ENCODE results near the gene HHAT. TPM values are rescaled to one million over a fixed set of nuclear protein-coding genes. Genes with fewer than 3 reads are reported as not detected.

The HHAT gene
- 1 to 10 TPM; 3.4 to 5.2 (median 4.0) TPM for total RNA-seq

DNA sequence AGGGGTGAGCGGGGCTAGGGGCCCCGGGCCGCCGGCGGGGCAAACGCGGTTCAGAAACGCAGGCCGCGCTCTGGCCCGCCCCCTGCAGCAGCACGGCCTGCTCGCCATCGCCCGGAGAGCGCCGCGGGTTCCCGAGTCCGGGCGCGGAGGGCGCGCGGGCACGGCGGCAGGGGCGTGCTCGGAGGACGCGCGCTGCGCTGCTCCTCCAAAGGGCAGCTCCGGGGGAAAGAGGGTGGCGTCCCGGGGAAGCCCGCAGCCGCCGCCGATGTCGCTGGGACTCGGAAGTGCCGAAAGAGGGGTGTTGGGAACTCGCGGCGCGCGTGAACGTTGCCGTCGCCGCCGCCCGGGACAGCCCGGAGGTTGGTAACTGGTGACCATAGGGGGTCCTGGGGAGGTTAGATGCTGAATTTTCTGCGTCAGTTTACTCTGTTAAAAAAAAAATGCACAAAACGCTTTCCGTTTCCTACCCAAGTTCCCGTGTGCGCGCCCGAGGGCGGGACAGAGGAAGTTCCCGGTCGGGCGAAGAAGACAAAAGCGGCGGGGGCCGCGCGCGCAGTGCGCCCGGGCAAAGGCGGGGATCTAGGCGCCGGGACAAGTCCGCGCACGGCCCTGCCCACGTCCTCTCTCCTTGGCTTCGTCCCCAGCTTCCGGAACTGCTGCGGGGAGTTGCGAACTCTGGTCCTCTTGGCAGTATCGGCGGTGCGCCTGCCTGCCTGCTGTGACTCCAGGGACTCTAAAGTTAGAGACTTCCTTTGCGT, at the start of gene HHAT:
TSS of gene HHAT (plus strand) at position 157 of the 758 bp plus-strand sequence. CDS start 20,074 bp downstream, outside the sequence.
- peak in 1 of 6 experiments; percentile 10 for TF ChIP-seq CTCF (IDR thresholded peaks at IDR 0.05)
- peak in 2 of 4 donors; percentile 50 to 64 for TF ChIP-seq POLR2A (IDR thresholded peaks at IDR 0.05)
- H3K36me3 ChIP-seq: no peaks in the 10 kb centered on the region

DNA sequence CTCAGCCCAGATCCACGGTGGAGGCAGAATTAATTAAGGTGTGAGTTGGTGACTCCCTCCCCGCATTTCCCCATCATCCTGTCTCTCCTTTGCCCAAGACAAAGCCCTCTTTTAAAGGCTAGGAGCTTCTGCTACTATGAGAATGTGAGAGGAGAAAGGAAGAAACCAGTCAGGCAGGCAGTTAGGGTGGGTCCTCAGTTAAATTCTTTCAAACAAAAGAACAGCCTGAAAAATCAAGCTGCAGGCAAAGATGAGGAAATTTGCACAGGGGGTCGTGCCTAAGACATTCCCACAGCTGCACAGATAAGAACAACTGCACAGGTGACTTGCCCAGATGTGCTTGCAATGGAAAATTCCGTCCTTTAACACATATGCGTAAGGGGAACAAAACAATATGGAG, 48.5 kb upstream of the HHAT start:
- H3K4me1 ChIP-seq: no peaks in the 10 kb centered on the region
- WGBS, 2 donors: 78 to 85% methylated on average over 5 of the region's 5 CpGs
- no peak overlapping the region for H3K27ac ChIP-seq
- peaks cover 0 to 31% (median 27%) of the 10 kb centered on the region in 3 donors for H3K9me3 ChIP-seq
- no peak for TF ChIP-seq POLR2A (IDR thresholded peaks at IDR 0.05)
- no peak for TF ChIP-seq CTCF (IDR thresholded peaks at IDR 0.05)
- H3K27me3 ChIP-seq: no peaks in the 10 kb centered on the region
- H3K4me3 ChIP-seq: no peak overlapping the region
- DNase-seq: no peak
- H3K36me3 ChIP-seq: no peaks in the 10 kb centered on the region
- intact Hi-C loops (cut with DNase I): no loop called here

More for the DNA sequence above, at the start of gene HHAT:
- Histone ChIP-seq H3K4me3 (peak within 1 kb of the TSS; percentile 61 to 88 (median 85)), H3K9me3 (no peaks in the 10 kb centered on the region), H3K27ac (peak within 1 kb of the TSS; percentile 91 to 97 (median 96)), H3K27me3 (no peaks in the 10 kb centered on the region), H3K4me1 (peaks cover 9 to 47% (median 22%) of the 10 kb centered on the region in 3 donors)
- no peak for DNase-seq
- 0% methylated on average over 4 to 10 of the region's 89 CpGs for WGBS, 2 donors
- intact Hi-C loops (cut with DNase I): no loop called here

GRCh38 chr1:210288116-210288515, 40.6 kb upstream of the HHAT start:
- H3K9me3 ChIP-seq: no peaks in the 10 kb centered on the region
- no peaks in the 10 kb centered on the region for H3K27me3 ChIP-seq
- H3K4me3 ChIP-seq: no peak overlapping the region
- no peaks in the 10 kb centered on the region for H3K36me3 ChIP-seq
- H3K4me1 ChIP-seq: peaks cover 12 to 17% (median 12%) of the 10 kb centered on the region in 3 donors
- DNase-seq: no peak
- intact Hi-C loops (cut with DNase I): no loop called here
- H3K27ac ChIP-seq: no peak overlapping the region
- 53 to 62% methylated on average over 4 of the region's 4 CpGs for WGBS, 2 donors
- TF ChIP-seq CTCF (IDR thresholded peaks at IDR 0.05): no peak
- no peak for TF ChIP-seq POLR2A (IDR thresholded peaks at IDR 0.05)

GRCh38 chr1:210289248-210289647, 39.5 kb upstream of the HHAT start:
- peaks cover 16 to 29% (median 17%) of the 10 kb centered on the region in 3 donors for H3K4me1 ChIP-seq
- intact Hi-C loops (cut with DNase I): no loop called here
- H3K9me3 ChIP-seq: no peaks in the 10 kb centered on the region
- TF ChIP-seq POLR2A (IDR thresholded peaks at IDR 0.05) (no peak), CTCF (IDR thresholded peaks at IDR 0.05) (no peak)
- H3K36me3 ChIP-seq: no peaks in the 10 kb centered on the region
- H3K27ac ChIP-seq: no peak overlapping the region
- H3K27me3 ChIP-seq: no peaks in the 10 kb centered on the region
- H3K4me3 ChIP-seq: no peak overlapping the region
- WGBS, 2 donors: 83% methylated on average over 3 to 4 of the region's 4 CpGs
- no peak for DNase-seq

DNA sequence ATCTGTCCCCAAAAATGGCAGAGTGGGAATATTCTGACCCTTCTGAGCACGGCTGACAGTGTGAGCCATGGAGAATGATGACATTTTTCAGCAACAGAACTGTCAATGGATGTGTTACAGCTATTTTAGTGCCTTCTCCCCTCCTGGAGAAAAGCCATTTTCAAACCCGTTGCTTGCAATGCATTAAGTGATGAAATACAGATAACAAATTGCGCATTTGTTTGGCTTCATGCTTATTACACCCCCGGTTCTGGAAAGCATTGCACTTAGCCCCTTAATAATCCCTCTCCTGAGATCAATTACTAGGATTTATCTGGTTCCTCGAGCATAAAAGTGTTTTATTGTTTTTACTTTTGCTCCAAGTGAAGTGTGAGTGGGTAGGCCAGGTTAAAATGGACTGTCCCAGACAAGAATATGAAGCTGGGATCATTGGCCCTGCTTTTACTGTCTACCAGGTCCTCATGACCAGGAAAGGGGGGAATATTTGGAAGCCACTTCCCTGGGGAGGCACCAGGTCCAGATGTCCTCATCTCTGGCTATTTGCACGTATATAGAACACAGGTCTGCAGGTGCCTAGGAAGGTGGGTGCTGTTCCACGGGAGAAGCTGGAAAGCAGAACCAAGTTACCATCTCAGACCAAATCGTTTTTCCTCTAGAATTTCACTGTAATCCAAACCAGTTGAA, 37.5 kb upstream of the HHAT start:
- WGBS, 2 donors: 63 to 68% methylated on average over 7 to 8 of the region's 8 CpGs
- intact Hi-C loops (cut with DNase I): no loop called here
- H3K27ac ChIP-seq: peak overlapping the region in 2 of 4 donors; percentile 81 to 86
- TF ChIP-seq CTCF (IDR thresholded peaks at IDR 0.05) (no peak), POLR2A (IDR thresholded peaks at IDR 0.05) (no peak)
- H3K4me3 ChIP-seq: no peak overlapping the region
- no peak for DNase-seq
- no peaks in the 10 kb centered on the region for H3K9me3 ChIP-seq
- peaks cover 31 to 48% (median 36%) of the 10 kb centered on the region in 3 donors for H3K4me1 ChIP-seq
- no peaks in the 10 kb centered on the region for H3K36me3 ChIP-seq
- H3K27me3 ChIP-seq: no peaks in the 10 kb centered on the region

Measured in esophagus squamous epithelium (tissue), 5 donors.